HG03103 (cell line): ENCODE results near the gene MANF.
"Not testable (repeated sequence)": the region's sequence is repeated elsewhere in the genome, so short reads cannot be mapped to it uniquely, and the experiment has no call there.

Experiments used
- ATAC-seq: cut with Tn5 transposase; IDR thresholded peaks from one replicate; pipeline ENCODE4 v1.9.1; 2021; ENCODE audit warnings: low read depth; ENCODE audit not compliant: unreplicated experiment

The MANF gene

GRCh38 chr3:51371943-51372557 lies 13.0 kb upstream of the MANF start:
- no peak for ATAC-seq

- no peak for ATAC-seq
Observed at GRCh38 chr3:51373658-51374421, 11.3 kb upstream of the MANF start.

DNA sequence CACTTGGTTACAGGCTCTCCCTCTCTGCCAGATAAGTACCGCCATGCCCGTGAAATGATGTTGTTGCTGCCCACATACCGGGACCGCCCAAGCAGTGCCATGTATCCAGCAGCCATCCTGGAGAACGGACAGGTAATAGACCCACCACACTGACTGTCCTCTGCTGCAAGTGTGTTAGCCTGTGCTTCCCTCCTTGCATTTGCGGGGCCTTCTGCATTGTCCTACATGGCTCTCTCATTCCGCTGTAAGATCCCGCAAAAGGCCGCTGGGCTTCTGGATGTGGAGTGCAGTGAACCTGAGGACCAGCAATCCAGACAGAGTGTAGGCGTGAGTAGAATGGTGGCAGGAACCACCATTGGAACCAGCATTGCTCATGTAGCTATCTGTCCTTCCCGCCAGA lies 10.6 kb upstream of the MANF start:
- ATAC-seq = no peak

GRCh38 chr3:51375136-51375535 lies 10.0 kb upstream of the MANF start:
- no peak for ATAC-seq

GRCh38 chr3:51375571-51375970 lies 9.5 kb upstream of the MANF start:
- ATAC-seq = no peak

DNA sequence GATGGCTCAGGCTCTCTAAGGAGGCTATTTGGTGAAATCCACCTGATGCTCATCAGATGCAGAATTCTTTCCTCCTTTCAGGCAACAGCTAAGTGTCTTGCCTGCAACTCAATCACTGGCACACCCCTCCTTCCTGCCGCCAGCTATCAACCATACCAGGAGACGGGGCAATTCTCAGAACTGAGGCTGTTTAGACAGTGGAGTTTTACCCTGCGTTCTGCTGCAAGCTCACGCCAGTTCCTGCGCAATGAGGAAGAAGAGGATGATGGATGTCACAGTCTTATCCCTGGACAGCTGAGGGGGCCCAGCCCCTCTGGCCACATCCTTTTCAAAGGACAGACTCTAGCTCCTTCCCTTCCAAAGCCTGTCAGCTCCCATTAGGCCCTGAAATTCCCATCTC lies 7.0 kb upstream of the MANF start:
- no peak for ATAC-seq

DNA sequence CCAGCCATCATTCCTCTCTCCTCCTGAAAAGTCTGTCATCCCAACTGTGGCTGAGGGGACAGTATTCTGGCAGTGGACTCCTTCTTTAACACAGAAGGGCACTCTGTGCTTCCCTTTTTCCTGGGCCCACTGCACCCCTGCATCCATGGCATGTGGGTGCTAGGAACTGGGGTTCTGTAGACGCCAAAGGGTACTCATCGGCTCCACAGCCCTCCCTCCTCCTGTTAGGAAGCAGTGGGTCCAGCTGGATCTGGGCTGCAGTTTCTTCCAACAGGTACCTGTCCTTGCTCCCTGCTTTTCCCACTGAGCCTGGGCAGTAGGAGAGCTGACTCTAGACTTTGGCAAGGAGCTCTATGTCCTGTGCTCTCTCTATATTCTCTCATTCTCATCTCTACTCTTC lies 6.4 kb upstream of the MANF start:
- ATAC-seq = no peak

DNA sequence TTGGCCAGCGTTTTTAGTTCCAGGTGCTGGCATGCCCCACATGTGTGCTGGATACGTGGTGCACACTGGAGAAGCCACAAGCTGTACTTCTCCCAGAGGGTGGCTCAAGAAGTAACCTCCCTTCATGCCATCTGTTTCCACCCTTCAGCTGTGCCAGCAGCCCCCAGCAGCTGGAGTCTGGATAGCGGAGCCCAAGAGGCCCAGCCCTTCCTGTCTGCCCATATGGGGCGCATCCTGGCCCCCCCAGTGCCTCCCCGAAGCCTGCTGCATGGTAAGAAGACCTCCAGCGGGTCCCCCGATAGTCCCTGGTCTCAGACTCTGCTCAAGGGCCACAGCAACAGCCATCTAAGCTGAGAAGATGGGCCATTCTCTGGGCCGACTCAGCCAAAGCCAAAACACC lies 5.8 kb upstream of the MANF start:
- no peak for ATAC-seq

GRCh38 chr3:51379746-51380455 lies 5.2 kb upstream of the MANF start:
- no peak for ATAC-seq

GRCh38 chr3:51380601-51381332 lies 4.3 kb upstream of the MANF start:
- no peak for ATAC-seq

DNA sequence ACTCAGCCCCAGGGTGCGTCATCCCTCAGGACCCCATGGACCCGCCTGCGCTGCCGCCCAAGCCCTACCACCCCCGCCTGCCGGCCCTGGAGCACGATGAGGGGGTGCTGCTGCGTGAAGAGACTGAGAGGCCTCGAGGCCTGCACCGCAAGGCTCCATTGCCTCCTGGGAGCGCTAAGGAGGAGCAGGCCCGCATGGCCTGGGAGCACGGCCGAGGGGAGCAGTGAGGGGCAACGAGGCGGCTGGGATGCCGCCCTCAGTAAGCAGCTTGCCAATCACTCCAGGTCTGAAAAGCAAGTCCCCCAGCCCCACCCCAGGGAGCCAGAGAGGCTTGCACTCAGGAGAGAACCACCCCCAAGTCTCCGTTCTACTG lies 3.8 kb upstream of the MANF start:
- no peak for ATAC-seq

- no peak for ATAC-seq
Observed at GRCh38 chr3:51382076-51382745, 2.9 kb upstream of the MANF start.

DNA sequence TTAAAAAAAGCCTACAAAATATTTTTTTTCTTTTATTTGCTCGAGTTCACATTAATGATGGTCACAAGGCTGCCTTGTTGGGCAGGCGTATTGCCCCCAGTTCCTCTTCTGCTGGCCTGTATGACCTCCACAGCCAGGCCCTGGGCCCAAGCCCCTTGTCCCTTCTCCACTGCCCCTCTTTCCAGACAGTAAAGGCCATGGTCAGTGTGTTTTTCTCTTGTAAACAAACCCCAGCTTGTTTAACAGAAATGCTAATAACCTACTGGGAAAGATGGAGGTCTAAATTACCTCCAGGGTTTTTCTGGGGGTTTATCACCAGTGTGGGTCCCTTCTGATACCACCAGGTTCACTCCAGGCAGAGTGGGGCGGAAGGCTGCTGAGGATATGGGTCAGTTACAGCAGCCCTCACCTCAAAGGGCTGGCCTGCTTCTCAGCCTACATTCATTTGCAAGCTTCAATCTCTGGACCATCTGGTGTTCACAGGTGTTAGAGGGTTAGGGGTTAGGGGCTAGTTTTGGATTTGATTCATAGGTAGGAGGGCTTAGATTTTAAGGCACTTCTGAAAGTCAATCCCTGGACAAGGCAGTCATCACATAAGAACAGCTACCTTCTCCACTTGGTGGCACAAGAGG lies 2.0 kb upstream of the MANF start:
- no peak for ATAC-seq

DNA sequence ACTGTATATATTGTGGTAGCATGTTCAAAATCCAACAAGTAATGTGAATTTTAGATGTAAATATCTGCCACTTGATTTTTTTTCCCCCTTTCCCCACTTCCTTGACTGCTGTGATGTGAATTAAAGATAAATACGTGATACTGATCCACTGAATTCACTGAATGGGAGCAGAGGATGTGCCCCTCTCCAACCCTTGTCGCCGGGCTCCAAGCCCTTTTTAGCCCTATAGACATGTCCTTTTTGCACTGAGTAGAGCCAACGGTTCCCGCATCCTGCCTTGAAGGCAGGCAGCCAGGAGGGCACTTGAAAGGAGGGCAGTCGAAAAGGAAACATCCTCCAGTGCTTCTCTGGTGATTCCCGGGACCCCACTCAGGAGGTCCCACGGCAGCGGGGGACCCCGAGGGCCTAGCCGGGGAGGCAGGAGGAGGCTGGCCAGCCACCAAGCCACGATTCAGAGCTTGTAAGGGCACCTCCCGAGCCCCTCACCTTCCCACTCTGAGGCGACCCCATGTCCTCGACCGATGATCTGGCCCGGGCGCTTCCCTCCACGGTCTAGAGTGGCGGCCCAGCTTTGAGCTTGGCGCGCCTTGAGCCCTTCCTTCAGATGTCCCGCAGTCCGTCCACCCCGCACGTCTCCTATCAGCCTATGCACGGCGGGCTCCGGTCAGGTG lies 901 bp upstream of the MANF start:
- ATAC-seq = peak; percentile 3

DNA sequence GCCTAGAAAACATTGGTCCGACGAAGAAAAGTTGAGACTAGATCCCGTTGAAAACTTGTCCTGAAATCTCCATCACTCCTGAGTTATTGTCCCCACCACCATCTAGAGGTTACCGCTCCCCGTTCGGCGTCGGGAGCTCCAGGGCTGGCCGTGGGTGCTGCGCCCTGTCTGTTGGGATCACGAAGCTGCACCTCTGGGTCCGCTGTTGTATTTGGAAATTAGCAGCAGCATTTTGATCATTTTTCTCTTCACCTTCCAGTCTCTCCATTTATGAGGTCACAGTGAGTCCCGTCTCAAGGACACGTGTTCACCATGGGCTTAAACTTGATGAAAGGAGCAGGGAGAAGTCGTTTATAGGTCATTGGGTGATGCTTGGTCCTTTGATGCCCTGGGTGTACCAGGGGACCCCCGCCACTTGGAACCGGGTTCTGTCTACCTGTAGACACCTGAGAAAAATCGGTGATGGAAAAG lies 565 bp downstream of the MANF start:
- ATAC-seq = no peak

DNA sequence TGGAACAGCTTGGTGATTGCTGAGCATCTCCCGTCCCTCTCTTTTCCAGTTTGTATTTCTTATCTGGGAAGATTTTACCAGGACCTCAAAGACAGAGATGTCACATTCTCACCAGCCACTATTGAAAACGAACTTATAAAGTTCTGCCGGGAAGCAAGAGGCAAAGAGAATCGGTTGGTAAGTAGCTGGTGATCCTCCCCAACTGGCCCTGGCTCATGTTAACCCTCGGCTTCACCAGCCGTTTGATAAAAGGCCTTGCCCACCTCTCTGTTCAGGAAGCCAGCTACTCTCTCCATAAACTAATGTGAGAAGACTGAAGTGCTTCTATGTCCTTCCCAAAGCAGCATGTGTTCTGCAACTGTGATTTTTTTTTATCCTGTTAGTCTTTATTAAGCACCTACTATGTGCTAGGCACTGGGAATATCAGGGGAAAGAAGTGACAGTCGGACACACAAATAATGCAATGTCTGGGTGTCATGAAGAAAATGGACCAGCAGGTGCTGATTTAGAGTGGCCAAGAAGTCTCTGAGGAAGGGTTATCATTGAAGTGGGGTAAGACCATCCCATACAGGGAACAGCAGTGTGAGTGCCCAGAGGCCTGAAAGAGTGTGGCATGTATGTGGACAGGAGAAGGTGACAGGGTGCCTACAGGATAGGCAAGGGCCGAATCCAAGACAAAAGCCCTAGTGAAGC lies 1.2 kb downstream of the MANF start:
- no peak for ATAC-seq

- no peak for ATAC-seq
Observed at GRCh38 chr3:51386852-51387229, 1.8 kb downstream of the MANF start.

GRCh38 chr3:51387281-51387680 lies 2.2 kb downstream of the MANF start:
- ATAC-seq = not testable (repeated sequence)
